GM23338 (cell line): ENCODE measurements around the gene CEP55. TPM values are rescaled to one million over a fixed set of nuclear protein-coding genes. Genes with fewer than 3 reads are reported as not detected.

Source experiments
- ATAC-seq: fragments of 200-7000 bp; cut with Tn5 transposase; 3 replicates; pipeline ENCODE4 v1.9.1; 2020
- DNase-seq: peaks from one replicate; pipeline ENCODE4 v3.0.0-alpha.2; 2015; ENCODE audit warnings: low spot score
- H2AFZ ChIP-seq: fragments of 200-600 bp; sonication (generic); 2 replicates; pipeline ENCODE4 v1.8.0; 2016; ENCODE audit warnings: antibody characterized with exemption, mild to moderate bottlenecking, moderate library complexity
- H3F3A ChIP-seq: fragments of 200-600 bp; sonication (generic); replicated peaks from 2 replicates; pipeline ENCODE4 v1.8.0; 2017; ENCODE audit warnings: antibody characterized with exemption, mixed run types, low read depth
- H3K27ac ChIP-seq: fragments of 200-600 bp; sonication (generic); 2 replicates; pipeline ENCODE4 v1.6.1; 2016; ENCODE audit warnings: low read depth
- H3K27me3 ChIP-seq: fragments of 200-600 bp; sonication (generic); 2 replicates; pipeline ENCODE4 v1.8.0; 2016; ENCODE audit warnings: mild to moderate bottlenecking, mixed run types, moderate library complexity; ENCODE audit not compliant: insufficient read depth
- H3K36me3 ChIP-seq: fragments of 200-600 bp; sonication (generic); 2 replicates; pipeline ENCODE4 v1.8.0; 2016; ENCODE audit warnings: mild to moderate bottlenecking; ENCODE audit not compliant: insufficient read depth
- H3K4me1 ChIP-seq: fragments of 200-600 bp; sonication (generic); 2 replicates; pipeline ENCODE4 v1.8.0; 2016; ENCODE audit warnings: mild to moderate bottlenecking, moderate library complexity; ENCODE audit not compliant: insufficient read depth
- H3K4me2 ChIP-seq: fragments of 200-600 bp; sonication (generic); 2 replicates; pipeline ENCODE4 v1.7.1; 2017; ENCODE audit warnings: mixed run types
- H3K4me3 ChIP-seq: fragments of 200-600 bp; sonication (generic); 2 replicates; pipeline ENCODE4 v1.6.1; 2016; ENCODE audit warnings: mixed run types
- H3K79me2 ChIP-seq: fragments of 200-600 bp; sonication (generic); replicated peaks from 2 replicates; pipeline ENCODE4 v1.8.0; 2017; ENCODE audit warnings: mild to moderate bottlenecking; ENCODE audit not compliant: insufficient read depth
- H3K9me2 ChIP-seq: fragments of 200-600 bp; sonication (generic); 2 replicates; pipeline ENCODE4 v1.8.0; 2017; ENCODE audit not compliant: insufficient read depth
- H4K20me1 ChIP-seq: fragments of 200-600 bp; sonication (generic); replicated peaks from 2 replicates; pipeline ENCODE4 v1.8.0; 2017; ENCODE audit warnings: mild to moderate bottlenecking; ENCODE audit not compliant: insufficient read depth
- H3K27ac Mint-ChIP-seq: 2 replicates; pipeline ENCODE4 v1.8.0; 2020; ENCODE audit warnings: inconsistent platforms, mild to moderate bottlenecking, moderate library complexity, mixed read lengths
- H3K27me3 Mint-ChIP-seq: 3 replicates; pipeline ENCODE4 v1.8.0; 2022; ENCODE audit warnings: low read depth, mild to moderate bottlenecking, moderate library complexity, mixed read lengths, inconsistent platforms; ENCODE audit not compliant: insufficient read depth, poor library complexity
- H3K36me3 Mint-ChIP-seq: 3 replicates; pipeline ENCODE4 v1.8.0; 2021; ENCODE audit warnings: low read depth, mild to moderate bottlenecking, inconsistent platforms, moderate library complexity, mixed read lengths
- H3K4me1 Mint-ChIP-seq: 3 replicates; pipeline ENCODE4 v1.8.0; 2020; ENCODE audit warnings: mild to moderate bottlenecking, inconsistent platforms, mixed read lengths
- H3K4me3 Mint-ChIP-seq: 3 replicates; pipeline ENCODE4 v1.8.0; 2021; ENCODE audit warnings: moderate library complexity, mild to moderate bottlenecking, inconsistent platforms, mixed read lengths
- H3K9me3 Mint-ChIP-seq: 3 replicates; pipeline ENCODE4 v1.8.0; 2020; ENCODE audit warnings: moderate library complexity, mild to moderate bottlenecking, inconsistent platforms, mixed read lengths
- CREB1 ChIP-seq: fragments of 250-450 bp; sonication (Bioruptor Pico); IDR thresholded peaks from 2 replicates; pipeline ENCODE4 v1.5.0; 2020; ENCODE audit warnings: low read depth, mild to moderate bottlenecking, moderate library complexity
- EZH2 ChIP-seq: fragments of 200-600 bp; sonication (generic); IDR thresholded peaks from one replicate; pipeline ENCODE4 v1.8.0; 2017; ENCODE audit warnings: antibody characterized with exemption, mild to moderate bottlenecking, low read depth; ENCODE audit not compliant: unreplicated experiment
- EZH2phosphoT487 ChIP-seq: fragments of 200-600 bp; sonication (generic); IDR thresholded peaks from one replicate; pipeline ENCODE4 v1.8.1; 2018; ENCODE audit warnings: antibody characterized with exemption; ENCODE audit not compliant: unreplicated experiment
- JUNB ChIP-seq: IDR thresholded peaks from one replicate; pipeline ENCODE4 v1.6.1; 2016; ENCODE audit warnings: antibody characterized with exemption; ENCODE audit not compliant: unreplicated experiment
- POLR2AphosphoS5 ChIP-seq: IDR thresholded peaks from 2 replicates; pipeline ENCODE4 v1.6.1; 2016; ENCODE audit warnings: antibody characterized with exemption, low read depth
- STAT1 ChIP-seq: IDR thresholded peaks from one replicate; pipeline ENCODE4 v1.6.1; 2016; ENCODE audit warnings: antibody characterized with exemption; ENCODE audit not compliant: unreplicated experiment
- ZNF114 ChIP-seq: fragments of 250-450 bp; sonication (Bioruptor Pico); IDR thresholded peaks from 2 replicates; pipeline ENCODE4 v1.5.0; 2020; ENCODE audit warnings: mild to moderate bottlenecking, moderate library complexity
- polyA plus RNA-seq: library from polyadenylated mRNA; unstranded; fragments of >200 nt; fragmentation: Nextera tagmentation; extraction: Ambion mirVana; gene quantifications from 2 replicates; pipeline ENCODE4 v1.2.1, GENCODE V29; 2016
- total RNA-seq: library from RNA; depleted of rRNA; stranded (reverse); fragments of >200 nt; shearing (Covaris generic); gene quantifications from 2 replicates; pipeline ENCODE4 v1.2.3, GENCODE V29; 2014
- TF ChIP-seq, protein P1 (sequence below), 2 experiments: fragments of 200-600 bp in 1 of 2; sonication (generic) in 1 of 2; conservative IDR thresholded peaks; 2 replicates each; pipeline versions ENCODE4 v1.5.1 to v1.6.1; 2016 to 2017; ENCODE audit warnings: antibody characterized with exemption in 2 of 2, low read depth in 2 of 2, mild to moderate bottlenecking in 2 of 2, moderate library complexity in 1 of 2
- TF ChIP-seq, protein P2 (sequence below): IDR thresholded peaks from 2 replicates; pipeline ENCODE4 v1.6.1; 2016; ENCODE audit warnings: antibody characterized with exemption
- TF ChIP-seq, protein P3 (sequence below): IDR thresholded peaks from one replicate; pipeline ENCODE4 v1.6.1; 2018; ENCODE audit warnings: antibody characterized with exemption; ENCODE audit not compliant: unreplicated experiment

CEP55 gene
- total and polyA plus RNA-seq, 2 experiments from 2014 or later: 12.4 to 22.4 TPM

DNA sequence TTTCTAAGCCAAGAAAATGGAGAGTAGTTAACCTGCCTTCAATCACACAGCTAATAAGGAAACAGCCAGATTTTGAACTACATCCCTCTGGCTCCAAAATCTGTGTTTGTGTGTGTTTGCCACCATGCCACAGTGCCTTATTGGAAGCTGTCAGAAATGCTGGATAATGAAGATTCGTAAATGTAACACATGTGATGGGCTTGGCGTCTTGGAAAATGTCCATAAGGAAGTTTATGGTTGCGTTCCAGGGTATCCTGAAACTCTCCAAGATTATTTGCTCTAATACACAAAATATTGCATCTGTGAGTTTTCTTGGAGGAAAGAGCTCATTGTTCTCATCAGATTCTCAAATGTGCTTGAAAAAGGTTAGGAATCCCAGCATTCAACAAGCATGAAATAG lies 36.9 kb upstream of the CEP55 start:
- Histone ChIP-seq H3K27me3 (no peaks in the 10 kb centered on the region), H4K20me1 (no peaks in the 10 kb centered on the region), H3K36me3 (no peaks in the 10 kb centered on the region), H3K27ac (no peak overlapping the region), H3K4me2 (no peak overlapping the region), H3K79me2 (no peaks in the 10 kb centered on the region), H2AFZ (no peak overlapping the region), H3K4me3 (no peak overlapping the region), H3K4me1 (0 out of 2 replicates have a peak, but pooled peaks cover 4% of the 10 kb centered on the region), H3K9me2 (no peaks in the 10 kb centered on the region), H3F3A (no peaks in the 10 kb centered on the region)
- Mint-ChIP-seq H3K4me1 (peaks cover 5% of the 10 kb centered on the region; the same call in 2 of the 3 replicates), H3K4me3 (no peak overlapping the region), H3K36me3 (no peaks in the 10 kb centered on the region), H3K9me3 (no peaks in the 10 kb centered on the region), H3K27me3 (peaks cover 4% of the 10 kb centered on the region), H3K27ac (no peak overlapping the region)
- no peak for ATAC-seq
- no peak for TF ChIP-seq POLR2AphosphoS5
- TF ChIP-seq EZH2phosphoT487: no peak
- TF ChIP-seq STAT1: no peak
- no peak for TF ChIP-seq CREB1 (CRISPR knock-in tag)
- TF ChIP-seq, protein P1, sequence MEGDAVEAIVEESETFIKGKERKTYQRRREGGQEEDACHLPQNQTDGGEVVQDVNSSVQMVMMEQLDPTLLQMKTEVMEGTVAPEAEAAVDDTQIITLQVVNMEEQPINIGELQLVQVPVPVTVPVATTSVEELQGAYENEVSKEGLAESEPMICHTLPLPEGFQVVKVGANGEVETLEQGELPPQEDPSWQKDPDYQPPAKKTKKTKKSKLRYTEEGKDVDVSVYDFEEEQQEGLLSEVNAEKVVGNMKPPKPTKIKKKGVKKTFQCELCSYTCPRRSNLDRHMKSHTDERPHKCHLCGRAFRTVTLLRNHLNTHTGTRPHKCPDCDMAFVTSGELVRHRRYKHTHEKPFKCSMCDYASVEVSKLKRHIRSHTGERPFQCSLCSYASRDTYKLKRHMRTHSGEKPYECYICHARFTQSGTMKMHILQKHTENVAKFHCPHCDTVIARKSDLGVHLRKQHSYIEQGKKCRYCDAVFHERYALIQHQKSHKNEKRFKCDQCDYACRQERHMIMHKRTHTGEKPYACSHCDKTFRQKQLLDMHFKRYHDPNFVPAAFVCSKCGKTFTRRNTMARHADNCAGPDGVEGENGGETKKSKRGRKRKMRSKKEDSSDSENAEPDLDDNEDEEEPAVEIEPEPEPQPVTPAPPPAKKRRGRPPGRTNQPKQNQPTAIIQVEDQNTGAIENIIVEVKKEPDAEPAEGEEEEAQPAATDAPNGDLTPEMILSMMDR (conservative IDR thresholded peaks at IDR 0.05; ENCODE audit: low read depth in 2 of 2): no peak
- no peak for TF ChIP-seq ZNF114 (CRISPR knock-in tag)
- TF ChIP-seq JUNB: no peak
- TF ChIP-seq, protein P2, sequence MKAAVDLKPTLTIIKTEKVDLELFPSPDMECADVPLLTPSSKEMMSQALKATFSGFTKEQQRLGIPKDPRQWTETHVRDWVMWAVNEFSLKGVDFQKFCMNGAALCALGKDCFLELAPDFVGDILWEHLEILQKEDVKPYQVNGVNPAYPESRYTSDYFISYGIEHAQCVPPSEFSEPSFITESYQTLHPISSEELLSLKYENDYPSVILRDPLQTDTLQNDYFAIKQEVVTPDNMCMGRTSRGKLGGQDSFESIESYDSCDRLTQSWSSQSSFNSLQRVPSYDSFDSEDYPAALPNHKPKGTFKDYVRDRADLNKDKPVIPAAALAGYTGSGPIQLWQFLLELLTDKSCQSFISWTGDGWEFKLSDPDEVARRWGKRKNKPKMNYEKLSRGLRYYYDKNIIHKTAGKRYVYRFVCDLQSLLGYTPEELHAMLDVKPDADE: no peak
- DNase-seq: no peak

DNA sequence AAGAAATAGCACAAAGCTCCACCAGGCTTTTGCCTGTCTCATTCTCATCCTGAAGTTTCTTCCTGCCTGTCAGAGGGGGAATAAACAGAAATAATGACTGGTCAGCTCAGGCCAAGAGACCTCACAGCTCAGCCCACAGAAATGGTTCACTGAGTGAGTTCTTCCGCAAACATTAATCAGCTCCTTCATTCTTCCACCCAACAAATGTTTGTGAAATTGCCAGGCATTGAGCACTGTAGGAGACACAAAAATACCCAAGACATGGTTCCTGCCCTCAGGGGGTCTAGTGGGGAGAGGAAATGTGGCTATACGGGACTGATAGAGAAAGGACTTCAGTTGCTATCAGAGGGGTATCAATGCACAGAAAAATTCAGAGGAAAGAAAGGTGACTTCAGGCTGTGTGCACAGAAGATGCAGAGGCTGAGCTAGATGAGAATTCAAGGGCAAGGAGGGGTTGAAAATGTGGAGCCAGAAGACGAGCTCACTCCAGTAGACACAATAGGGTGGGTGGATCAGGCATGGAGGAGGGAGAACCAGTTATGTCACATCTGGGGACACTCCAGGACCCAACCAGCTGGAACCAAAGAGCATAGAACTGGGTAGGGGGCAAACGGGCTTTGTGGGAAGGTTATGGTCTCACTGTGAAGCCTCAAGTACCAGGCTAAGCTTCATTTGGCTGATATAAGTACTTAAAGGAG lies 35.2 kb upstream of the CEP55 start:
- DNase-seq: no peak
- no peaks in the 10 kb centered on the region for H3K4me1 ChIP-seq
- no peaks in the 10 kb centered on the region for H3K79me2 ChIP-seq
- H4K20me1 ChIP-seq: no peaks in the 10 kb centered on the region
- Mint-ChIP-seq H3K4me1 (peaks cover 9% of the 10 kb centered on the region; the same call in 2 of the 3 replicates), H3K27me3 (peaks cover 2% of the 10 kb centered on the region), H3K27ac (no peak overlapping the region), H3K9me3 (no peaks in the 10 kb centered on the region), H3K36me3 (no peaks in the 10 kb centered on the region), H3K4me3 (no peak overlapping the region)
- 0 out of 2 replicates have a peak overlapping the region, but pooled peaks have one; percentile 32 for H2AFZ ChIP-seq
- no peaks in the 10 kb centered on the region for H3K36me3 ChIP-seq
- no peaks in the 10 kb centered on the region for H3K9me2 ChIP-seq
- H3K4me3 ChIP-seq: no peak overlapping the region
- no peak overlapping the region for H3K4me2 ChIP-seq
- ATAC-seq: no peak
- H3K27ac ChIP-seq: no peak overlapping the region
- H3K27me3 ChIP-seq: no peaks in the 10 kb centered on the region
- no peaks in the 10 kb centered on the region for H3F3A ChIP-seq
- no peak for TF ChIP-seq ZNF114 (CRISPR knock-in tag)
- no peak for TF ChIP-seq JUNB
- TF ChIP-seq, protein P3, sequence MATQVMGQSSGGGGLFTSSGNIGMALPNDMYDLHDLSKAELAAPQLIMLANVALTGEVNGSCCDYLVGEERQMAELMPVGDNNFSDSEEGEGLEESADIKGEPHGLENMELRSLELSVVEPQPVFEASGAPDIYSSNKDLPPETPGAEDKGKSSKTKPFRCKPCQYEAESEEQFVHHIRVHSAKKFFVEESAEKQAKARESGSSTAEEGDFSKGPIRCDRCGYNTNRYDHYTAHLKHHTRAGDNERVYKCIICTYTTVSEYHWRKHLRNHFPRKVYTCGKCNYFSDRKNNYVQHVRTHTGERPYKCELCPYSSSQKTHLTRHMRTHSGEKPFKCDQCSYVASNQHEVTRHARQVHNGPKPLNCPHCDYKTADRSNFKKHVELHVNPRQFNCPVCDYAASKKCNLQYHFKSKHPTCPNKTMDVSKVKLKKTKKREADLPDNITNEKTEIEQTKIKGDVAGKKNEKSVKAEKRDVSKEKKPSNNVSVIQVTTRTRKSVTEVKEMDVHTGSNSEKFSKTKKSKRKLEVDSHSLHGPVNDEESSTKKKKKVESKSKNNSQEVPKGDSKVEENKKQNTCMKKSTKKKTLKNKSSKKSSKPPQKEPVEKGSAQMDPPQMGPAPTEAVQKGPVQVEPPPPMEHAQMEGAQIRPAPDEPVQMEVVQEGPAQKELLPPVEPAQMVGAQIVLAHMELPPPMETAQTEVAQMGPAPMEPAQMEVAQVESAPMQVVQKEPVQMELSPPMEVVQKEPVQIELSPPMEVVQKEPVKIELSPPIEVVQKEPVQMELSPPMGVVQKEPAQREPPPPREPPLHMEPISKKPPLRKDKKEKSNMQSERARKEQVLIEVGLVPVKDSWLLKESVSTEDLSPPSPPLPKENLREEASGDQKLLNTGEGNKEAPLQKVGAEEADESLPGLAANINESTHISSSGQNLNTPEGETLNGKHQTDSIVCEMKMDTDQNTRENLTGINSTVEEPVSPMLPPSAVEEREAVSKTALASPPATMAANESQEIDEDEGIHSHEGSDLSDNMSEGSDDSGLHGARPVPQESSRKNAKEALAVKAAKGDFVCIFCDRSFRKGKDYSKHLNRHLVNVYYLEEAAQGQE: no peak
- no peak for TF ChIP-seq EZH2phosphoT487
- TF ChIP-seq EZH2: no peak
